Caco-2 (cell line): ENCODE results near the gene WDFY2. TPM values are rescaled to one million over a fixed set of nuclear protein-coding genes. Genes with fewer than 3 reads are reported as not detected.

Experiments
- BruUV-seq: library from RNA; stranded (reverse); fragments of 400-500 nt; replicated peaks from 2 replicates; lab custom pipeline; 2021; lab: Mats Ljungman, UMichigan
- CTCF ChIA-PET: fragments of 300-600 bp; sonication (Branson Sonifier 250); formaldehyde crosslinking; loops from one replicate; lab custom pipeline; 2022; ENCODE audit warnings: antibody characterized with exemption; lab: Charles Lee
- POLR2A ChIA-PET: fragments of 300-600 bp; sonication (Branson Sonifier 250); formaldehyde crosslinking; loops from one replicate; lab custom pipeline; 2022; ENCODE audit warnings: antibody characterized with exemption; lab: Charles Lee
- DNase-seq, 2 experiments: peaks; one replicate each; pipeline versions ENCODE4 v3.0.0 to v3.0.0-alpha.2; 2020 to 2022
- H3K27me3 ChIP-seq: replicated peaks from 2 replicates; pipeline ENCODE4 v1.6.0; 2011; ENCODE audit warnings: low read length; ENCODE audit not compliant: control insufficient read depth, insufficient read depth
- H3K36me3 ChIP-seq: 2 replicates; pipeline ENCODE4 v1.5.1; 2011; ENCODE audit warnings: low read length; ENCODE audit not compliant: control insufficient read depth, insufficient read depth
- H3K4me1 ChIP-seq: fragments of 250-450 bp; sonication (Bioruptor Pico); 2 replicates; pipeline ENCODE4 v1.5.1; 2020; ENCODE audit warnings: mild to moderate bottlenecking
- H3K4me3 ChIP-seq: 2 replicates; pipeline ENCODE4 v1.5.1; 2011; ENCODE audit warnings: low read depth, mild to moderate bottlenecking, control low read depth, low read length
- H3K9me3 ChIP-seq: fragments of 250-450 bp; sonication (Bioruptor Pico); 2 replicates; pipeline ENCODE4 v1.5.1; 2020; ENCODE audit warnings: mild to moderate bottlenecking, moderate library complexity
- H3K27ac Mint-ChIP-seq: one replicate; pipeline ENCODE4 v1.8.0; 2022; ENCODE audit warnings: mixed read lengths; ENCODE audit not compliant: unreplicated experiment
- H3K27me3 Mint-ChIP-seq: one replicate; pipeline ENCODE4 v1.8.0; 2022; ENCODE audit warnings: mixed read lengths; ENCODE audit not compliant: insufficient read depth, unreplicated experiment
- H3K36me3 Mint-ChIP-seq: one replicate; pipeline ENCODE4 v1.8.0; 2022; ENCODE audit warnings: mild to moderate bottlenecking, mixed read lengths; ENCODE audit not compliant: insufficient read depth, unreplicated experiment
- H3K4me1 Mint-ChIP-seq: one replicate; pipeline ENCODE4 v1.8.0; 2022; ENCODE audit warnings: low read depth, mixed read lengths; ENCODE audit not compliant: unreplicated experiment
- H3K4me3 Mint-ChIP-seq: one replicate; pipeline ENCODE4 v1.8.0; 2022; ENCODE audit warnings: mild to moderate bottlenecking, moderate library complexity, mixed read lengths; ENCODE audit not compliant: unreplicated experiment
- H3K9me3 Mint-ChIP-seq: one replicate; pipeline ENCODE4 v1.8.0; 2022; ENCODE audit warnings: mixed read lengths; ENCODE audit not compliant: unreplicated experiment
- intact Hi-C: fragments of 100-400 bp; cut with micrococcal nuclease; formaldehyde crosslinking; loops from one replicate; pipeline ENCODE4 v1.10.0; 2022; ENCODE audit not compliant: unreplicated experiment
- total RNA-seq: library from RNA; stranded (reverse); gene quantifications from 2 replicates; pipeline ENCODE4 v1.2.3, GENCODE V29; 2022
- TF ChIP-seq, protein P1 (sequence below), 2 experiments: fragments of 200-600 bp in 1 of 2; IDR thresholded peaks; 1 replicate in 1 of 2; 2 replicates in 1 of 2; pipeline versions ENCODE4 v1.5.1 to v1.8.0; 2011 to 2022; ENCODE audit warnings: antibody characterized with exemption in 1 of 2, control low read depth in 1 of 2, inconsistent platforms in 1 of 2, low read depth in 1 of 2, low read length in 1 of 2, mild to moderate bottlenecking in 1 of 2, moderate library complexity in 1 of 2; ENCODE audit not compliant: insufficient read depth in 1 of 2, severe bottlenecking in 1 of 2, unreplicated experiment in 1 of 2

Gene WDFY2
- total RNA-seq, 1 experiment from 2014 or later = 9.2 TPM

DNA sequence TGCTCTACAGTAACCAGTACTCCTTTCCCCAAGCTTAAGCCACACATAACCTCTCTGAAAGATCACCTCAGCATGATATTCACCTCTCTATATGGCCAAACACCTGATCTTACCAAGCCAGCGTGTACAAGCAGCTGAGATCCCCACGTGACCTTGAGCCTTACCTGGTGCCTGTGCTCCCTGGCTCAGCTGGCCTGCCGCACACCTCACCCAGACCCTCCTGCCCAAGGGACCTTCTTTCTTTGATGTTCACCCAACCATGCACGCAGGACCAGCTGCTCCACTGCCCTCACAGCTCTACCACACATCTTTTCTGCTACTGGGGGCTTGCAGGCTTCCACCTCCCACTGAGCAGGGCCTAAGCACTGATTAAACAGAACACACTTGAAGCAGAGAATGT, 210.7 kb downstream of the WDFY2 start:
- no peak for DNase-seq
- H3K9me3 Mint-ChIP-seq = no peaks in the 10 kb centered on the region
- H3K4me3 Mint-ChIP-seq = no peak overlapping the region
- no peak overlapping the region for H3K4me3 ChIP-seq
- CTCF ChIA-PET = no interaction called here
- H3K27me3 Mint-ChIP-seq = no peaks in the 10 kb centered on the region
- no peaks in the 10 kb centered on the region for H3K27me3 ChIP-seq
- peaks cover 4% of the 10 kb centered on the region for H3K36me3 Mint-ChIP-seq
- H3K27ac Mint-ChIP-seq = no peak overlapping the region
- H3K4me1 Mint-ChIP-seq = no peaks in the 10 kb centered on the region
- no peaks in the 10 kb centered on the region; the same call in 1 of the 2 replicates for H3K36me3 ChIP-seq
- TF ChIP-seq, protein P1, sequence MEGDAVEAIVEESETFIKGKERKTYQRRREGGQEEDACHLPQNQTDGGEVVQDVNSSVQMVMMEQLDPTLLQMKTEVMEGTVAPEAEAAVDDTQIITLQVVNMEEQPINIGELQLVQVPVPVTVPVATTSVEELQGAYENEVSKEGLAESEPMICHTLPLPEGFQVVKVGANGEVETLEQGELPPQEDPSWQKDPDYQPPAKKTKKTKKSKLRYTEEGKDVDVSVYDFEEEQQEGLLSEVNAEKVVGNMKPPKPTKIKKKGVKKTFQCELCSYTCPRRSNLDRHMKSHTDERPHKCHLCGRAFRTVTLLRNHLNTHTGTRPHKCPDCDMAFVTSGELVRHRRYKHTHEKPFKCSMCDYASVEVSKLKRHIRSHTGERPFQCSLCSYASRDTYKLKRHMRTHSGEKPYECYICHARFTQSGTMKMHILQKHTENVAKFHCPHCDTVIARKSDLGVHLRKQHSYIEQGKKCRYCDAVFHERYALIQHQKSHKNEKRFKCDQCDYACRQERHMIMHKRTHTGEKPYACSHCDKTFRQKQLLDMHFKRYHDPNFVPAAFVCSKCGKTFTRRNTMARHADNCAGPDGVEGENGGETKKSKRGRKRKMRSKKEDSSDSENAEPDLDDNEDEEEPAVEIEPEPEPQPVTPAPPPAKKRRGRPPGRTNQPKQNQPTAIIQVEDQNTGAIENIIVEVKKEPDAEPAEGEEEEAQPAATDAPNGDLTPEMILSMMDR (IDR thresholded peaks at IDR 0.05; ENCODE audit: insufficient read depth in 1 of 2, low read depth in 1 of 2, low read length in 1 of 2, severe bottlenecking in 1 of 2, unreplicated experiment in 1 of 2) = no peak
- BruUV-seq = no TSS peak
- no peaks in the 10 kb centered on the region for H3K9me3 ChIP-seq
- POLR2A ChIA-PET = interaction anchor here (1.8 kb wide), 1 partner anchor 342 kb away, joined by 5 read pairs; the partner anchor contains the start of gene INTS6
- intact Hi-C loops = loop anchor here (5.0 kb wide), 2 partner anchors 508 to 648 kb away; no protein-coding TSS in a partner anchor
- 0 out of 2 replicates have a peak, but pooled peaks cover 8% of the 10 kb centered on the region for H3K4me1 ChIP-seq

DNA sequence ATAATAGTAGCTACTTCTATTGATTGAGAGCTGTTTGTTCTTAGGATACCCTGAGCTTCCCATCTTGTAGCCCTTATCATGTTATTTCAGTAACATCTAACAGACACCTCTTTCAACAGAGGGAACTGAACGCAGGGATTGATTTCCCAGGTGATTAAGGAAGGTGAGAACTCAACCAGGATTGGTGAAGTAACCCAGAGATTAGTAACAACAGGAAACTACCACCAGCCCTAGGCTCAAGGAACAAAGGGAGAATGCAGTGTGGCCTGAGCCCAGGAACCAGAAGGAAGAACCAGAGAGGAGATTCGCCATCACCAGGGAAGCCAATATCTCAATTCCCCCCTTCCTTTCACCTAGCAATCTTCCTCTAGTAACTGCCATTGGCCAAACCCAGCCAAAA, 211.2 kb downstream of the WDFY2 start:
- DNase-seq = no peak
- TF ChIP-seq, protein P1 (IDR thresholded peaks at IDR 0.05; ENCODE audit: insufficient read depth in 1 of 2, low read depth in 1 of 2, low read length in 1 of 2, severe bottlenecking in 1 of 2, unreplicated experiment in 1 of 2) = no peak
- intact Hi-C loops = loop anchor here (5.0 kb wide), 2 partner anchors 508 to 648 kb away; no protein-coding TSS in a partner anchor
- H3K36me3 Mint-ChIP-seq = peaks cover 4% of the 10 kb centered on the region
- ChIA-PET CTCF (no interaction called here), POLR2A (interaction anchor here (1.8 kb wide), 1 partner anchor 342 kb away, joined by 5 read pairs; the partner anchor contains the start of gene INTS6)
- no peak overlapping the region for H3K27ac Mint-ChIP-seq
- H3K36me3 ChIP-seq = no peaks in the 10 kb centered on the region; the same call in 1 of the 2 replicates
- H3K4me1 Mint-ChIP-seq = no peaks in the 10 kb centered on the region
- 0 out of 2 replicates have a peak, but pooled peaks cover 8% of the 10 kb centered on the region for H3K4me1 ChIP-seq
- H3K9me3 Mint-ChIP-seq = no peaks in the 10 kb centered on the region
- H3K4me3 ChIP-seq = no peak overlapping the region
- no peaks in the 10 kb centered on the region for H3K27me3 ChIP-seq
- BruUV-seq = no TSS peak
- H3K9me3 ChIP-seq = no peaks in the 10 kb centered on the region
- H3K4me3 Mint-ChIP-seq = no peak overlapping the region
- H3K27me3 Mint-ChIP-seq = no peaks in the 10 kb centered on the region

DNA sequence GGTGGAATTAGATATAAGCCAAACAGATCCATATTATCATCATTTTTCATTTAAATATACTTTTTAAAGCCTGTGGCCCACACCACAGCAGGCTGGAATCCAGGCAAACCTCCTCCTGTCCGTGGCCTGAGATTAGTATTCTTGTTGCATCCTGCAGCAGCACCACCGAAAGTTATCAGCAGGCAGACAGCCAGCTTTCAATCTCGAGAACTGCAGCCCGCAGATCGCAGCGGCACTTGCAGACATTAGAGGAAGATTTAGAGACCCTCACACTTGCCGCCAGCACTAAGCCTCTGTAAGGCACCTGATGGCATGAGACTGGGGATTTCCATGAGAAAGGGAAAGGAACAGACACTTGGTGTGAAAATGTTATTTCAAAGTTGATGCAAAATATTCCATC, 212.3 kb downstream of the WDFY2 start:
- H3K27ac Mint-ChIP-seq = no peak overlapping the region
- intact Hi-C loops = loop anchor here (2.0 to 5.0 kb wide), 3 partner anchors 352 to 649 kb away; no protein-coding TSS in a partner anchor
- Histone ChIP-seq H3K36me3 (no peaks in the 10 kb centered on the region; the same call in 1 of the 2 replicates), H3K9me3 (no peaks in the 10 kb centered on the region), H3K4me1 (0 out of 2 replicates have a peak, but pooled peaks cover 8% of the 10 kb centered on the region), H3K4me3 (no peak overlapping the region), H3K27me3 (no peaks in the 10 kb centered on the region)
- BruUV-seq = no TSS peak
- H3K4me3 Mint-ChIP-seq = no peak overlapping the region
- no peaks in the 10 kb centered on the region for H3K27me3 Mint-ChIP-seq
- ChIA-PET CTCF (interaction anchor here (1.9 kb wide), 2 partner anchors 343 to 362 kb away, joined by 11 to 20 read pairs; partner anchors contain the start of gene INTS6), POLR2A (no interaction called here)
- DNase-seq = no peak
- peaks cover 4% of the 10 kb centered on the region for H3K36me3 Mint-ChIP-seq
- no peaks in the 10 kb centered on the region for H3K4me1 Mint-ChIP-seq
- no peaks in the 10 kb centered on the region for H3K9me3 Mint-ChIP-seq
- TF ChIP-seq, protein P1 (IDR thresholded peaks at IDR 0.05; ENCODE audit: insufficient read depth in 1 of 2, low read depth in 1 of 2, low read length in 1 of 2, severe bottlenecking in 1 of 2, unreplicated experiment in 1 of 2) = no peak
